ENCODE measurements around the gene TRIM31.

TRIM31 gene

GRCh38 chr6:30061092-30061857 is 51.6 kb downstream of the TRIM31 start, which contains the start of gene POLR1H:
Gene POLR1H (plus strand): TSS chr6:30061265. CDS start chr6:30061525, 260 bp downstream.
- POLR2A ChIA-PET: interaction anchor here (0.5 to 3.4 kb wide), 21 partner anchors 8 to 1779 kb away, joined by 3 to 36 read pairs (median 5); partner anchors contain the start of gene TRIM39
- Histone ChIP-seq H3K36me3 (ENCODE audit: control insufficient read depth in 2 of 2, insufficient read depth in 1 of 2, low read length in 2 of 2) (peaks cover 27 to 42% of the 10 kb centered on the region in 2 experiments; a peak in 2 of 3 replicates), H3K27ac (ENCODE audit: extremely low read depth, low read depth, low read length) (peak within 1 kb of the TSS; percentile 72), H3K4me3 (ENCODE audit: low read depth, low read length) (peak within 1 kb of the TSS; percentile 75), H3K4me1 (ENCODE audit: control insufficient read depth, insufficient read depth, low read length) (peaks cover 7% of the 10 kb centered on the region), H3K9me3 (ENCODE audit: control insufficient read depth, insufficient read depth, low read depth, low read length) (no peaks in the 10 kb centered on the region)
- CTCF ChIA-PET: interaction anchor here (0.6 to 2.0 kb wide), 11 partner anchors 10 to 514 kb away, joined by 3 to 9 read pairs (median 3); no protein-coding TSS in a partner anchor
- no peak for TF ChIP-seq GLI2 (tag by site-specific recombination; IDR thresholded peaks at IDR 0.05; ENCODE audit: borderline replicate concordance, low read depth)
- peak; percentile 22; the same call in 1 of the 2 replicates for TF ChIP-seq ZFHX2 (tag by site-specific recombination; conservative IDR thresholded peaks at IDR 0.05)
- TF ChIP-seq ZBTB8A (tag by site-specific recombination; IDR thresholded peaks at IDR 0.05): peak; percentile 78
- TF ChIP-seq ZNF561 (tag by site-specific recombination; IDR thresholded peaks at IDR 0.05; ENCODE audit: borderline replicate concordance): peak; percentile 77; the same call in 1 of the 2 replicates
- TF ChIP-seq WT1 (tag by site-specific recombination; IDR thresholded peaks at IDR 0.05): peak; percentile 62
- no peak for TF ChIP-seq ZNF148 (tag by site-specific recombination; IDR thresholded peaks at IDR 0.05; ENCODE audit: borderline replicate concordance)
- 0 out of 2 replicates have a peak, but pooled peaks have one; percentile 23 for TF ChIP-seq KLF9 (tag by site-specific recombination; IDR thresholded peaks at IDR 0.05; ENCODE audit: low read depth)
- TF ChIP-seq YY2 (tag by site-specific recombination; IDR thresholded peaks at IDR 0.05): peak; percentile 89
- no peak for TF ChIP-seq ZNF48 (tag by site-specific recombination; IDR thresholded peaks at IDR 0.05)
- TF ChIP-seq MYNN (tag by site-specific recombination; IDR thresholded peaks at IDR 0.05; ENCODE audit: borderline replicate concordance): no peak
- TF ChIP-seq ZBTB20 (tag by site-specific recombination; IDR thresholded peaks at IDR 0.05): peak; percentile 100
- peak; percentile 60; the same call in 1 of the 2 replicates for TF ChIP-seq ZIC2 (tag by site-specific recombination; IDR thresholded peaks at IDR 0.05)
- TF ChIP-seq ZNF324 (tag by site-specific recombination; IDR thresholded peaks at IDR 0.05): peak; percentile 95
- peak; percentile 24; the same call in 1 of the 2 replicates for TF ChIP-seq ZBTB48 (tag by site-specific recombination; IDR thresholded peaks at IDR 0.05)
- TF ChIP-seq ZNF398 (tag by site-specific recombination; IDR thresholded peaks at IDR 0.05): peak; percentile 85
- peak; percentile 63 for TF ChIP-seq ZNF843 (tag by site-specific recombination; IDR thresholded peaks at IDR 0.05)
- peak; percentile 88 for TF ChIP-seq KLF8 (tag by site-specific recombination; IDR thresholded peaks at IDR 0.05)
- TF ChIP-seq ATF2 (tag by site-specific recombination; IDR thresholded peaks at IDR 0.05; ENCODE audit: low read depth): peak; percentile 100
- peak; percentile 78 for TF ChIP-seq ZNF692 (tag by site-specific recombination; IDR thresholded peaks at IDR 0.05)
- TF ChIP-seq ZBTB6 (tag by site-specific recombination; IDR thresholded peaks at IDR 0.05): peak; percentile 96
- TF ChIP-seq PRDM6 (tag by site-specific recombination; IDR thresholded peaks at IDR 0.05): 0 out of 2 replicates have a peak, but pooled peaks have one; percentile 9
- TF ChIP-seq ZNF391 (tag by site-specific recombination; IDR thresholded peaks at IDR 0.05; ENCODE audit: borderline replicate concordance, low read depth): peak; percentile 42; the same call in 1 of the 2 replicates
- no peak for TF ChIP-seq GLIS1 (tag by site-specific recombination; IDR thresholded peaks at IDR 0.05)
- TF ChIP-seq ZNF266 (tag by site-specific recombination; IDR thresholded peaks at IDR 0.05; ENCODE audit: low read depth): no peak
- peak; percentile 69 for TF ChIP-seq ZNF335 (tag by site-specific recombination; conservative IDR thresholded peaks at IDR 0.05)
- no peak for TF ChIP-seq ZNF791 (tag by site-specific recombination; IDR thresholded peaks at IDR 0.05)
- TF ChIP-seq ZNF621 (tag by site-specific recombination; IDR thresholded peaks at IDR 0.05): no peak
